Transverse colon (tissue), 4 donors: ENCODE results near the gene CACNG5. TPM values are rescaled to one million over a fixed set of nuclear protein-coding genes. Genes with fewer than 3 reads are reported as not detected.

ENCODE experiments used
- DNase-seq: peaks from one replicate; pipeline ENCODE4 v3.0.0-alpha.2; 2019
- H3K27ac ChIP-seq, 4 donors: fragments of 200-600 bp; sonication (generic); 2 replicates each; pipeline ENCODE4 v1.5.1; 2016 to 2018; ENCODE audit warnings: inconsistent platforms in 4 of 4
- H3K27me3 ChIP-seq: fragments of 200-600 bp; sonication (generic); 2 replicates; pipeline ENCODE4 v1.5.1; 2017; ENCODE audit warnings: inconsistent platforms
- H3K36me3 ChIP-seq, 4 donors: fragments of 200-600 bp; sonication (generic); 2 replicates each; pipeline ENCODE4 v1.5.1; 2017 to 2019; ENCODE audit warnings: inconsistent platforms in 4 of 4
- H3K4me1 ChIP-seq, 4 donors: fragments of 200-600 bp; sonication (generic); 2 replicates each; pipeline ENCODE4 v1.5.1; 2017 to 2020; ENCODE audit warnings: inconsistent platforms in 4 of 4
- H3K4me3 ChIP-seq, 4 donors: fragments of 200-600 bp; sonication (generic); 1 replicate in 1 of 4; 2 replicates in 3 of 4; pipeline versions ENCODE4 v1.5.1 to v1.6.1; 2017 to 2019; ENCODE audit warnings: inconsistent platforms in 4 of 4
- H3K9me3 ChIP-seq, 2 donors: fragments of 200-600 bp; sonication (generic); 2 replicates each; pipeline ENCODE4 v1.5.1; 2017 to 2019; ENCODE audit warnings: inconsistent platforms in 2 of 2
- CTCF ChIP-seq, 5 experiments: fragments of 200-600 bp in 3 of 5; fragments of 450-650 bp in 2 of 5; sonication (generic) in 3 of 5; IDR thresholded peaks; 1 replicate in 2 of 5; 2 replicates in 3 of 5; pipeline ENCODE4 v1.5.1; 2016 to 2017; ENCODE audit warnings: antibody characterized with exemption in 5 of 5, inconsistent platforms in 3 of 5, mild to moderate bottlenecking in 2 of 5, moderate library complexity in 1 of 5
- EP300 ChIP-seq: sonication (generic); formaldehyde crosslinking; IDR thresholded peaks from one replicate; pipeline ENCODE4 v1.6.1; 2017; ENCODE audit warnings: antibody characterized with exemption, low read depth
- POLR2A ChIP-seq: fragments of 450-650 bp; IDR thresholded peaks from one replicate; pipeline ENCODE4 v1.6.1; 2016; ENCODE audit warnings: antibody characterized with exemption, mild to moderate bottlenecking, moderate library complexity
- POLR2AphosphoS5 ChIP-seq, 3 donors: sonication (generic); formaldehyde crosslinking; IDR thresholded peaks; one replicate each; pipeline ENCODE4 v1.6.1; 2016; ENCODE audit warnings: antibody characterized with exemption in 3 of 3
- WGBS, 2 donors: methylation state at CpG; one replicate each; pipeline ENCODE4 v1.1.5; 2018; ENCODE audit warnings: low coverage in 1 of 2; 5-methylcytosine and 5-hydroxymethylcytosine counted together
- in situ Hi-C, 4 donors: fragments of 200-750 bp; cut with MboI; loops; one replicate each; pipeline versions ENCODE4 v1.15.0 to v1.15.1; 2017; ENCODE audit warnings: low sequenced_read_pairs in 3 of 4, low pct_ligation_motif_present in 1 of 4, low pct_unique_long_range_greater_than_20kb in 1 of 4
- intact Hi-C: fragments of 100-400 bp; cut with DNase I; formaldehyde crosslinking; loops from one replicate; pipeline ENCODE4 v1.15.1; 2023; ENCODE audit warnings: low total_unique reads
- total RNA-seq, 4 donors: library from RNA; depleted of rRNA; stranded (reverse); fragments of >200 nt; gene quantifications; one replicate each; pipeline ENCODE4 v1.1.0, GENCODE V29; 2016

CACNG5 gene
- under 1 TPM in 1 of 4 donors, not detected in 3; 0.32 TPM for total RNA-seq

- Histone ChIP-seq H3K9me3 (no peaks in the 10 kb centered on the region), H3K27ac (no peak within 1 kb of the TSS), H3K4me1 (no peaks in the 10 kb centered on the region), H3K4me3 (no peak within 1 kb of the TSS), H3K36me3 (no peaks in the 10 kb centered on the region), H3K27me3 (peaks cover 61% of the 10 kb centered on the region)
- WGBS, 2 donors = 18% methylated on average over 47 of the region's 57 CpGs; no CpG with 5 or more reads in 1 of the 2 donors
- intact Hi-C loops = no loop called here
- in situ Hi-C loops = no loop called here
- DNase-seq = no peak
- TF ChIP-seq POLR2A (no peak), CTCF (IDR thresholded peaks at IDR 0.05) (no peak), POLR2AphosphoS5 (IDR thresholded peaks at IDR 0.05) (no peak), EP300 (no peak)
These were observed at the start of gene CACNG5 for GRCh38 chr17:66834919-66835454. Gene CACNG5 (plus strand): TSS chr17:66835117. CDS start chr17:66877333, 42,216 bp downstream.

- no peak for DNase-seq
- intact Hi-C loops (no loop called here), in situ Hi-C loops (no loop called here)
- H3K4me1 ChIP-seq = no peaks in the 10 kb centered on the region
- TF ChIP-seq EP300 = no peak
- no peak for TF ChIP-seq POLR2A
- TF ChIP-seq CTCF (IDR thresholded peaks at IDR 0.05) = no peak
- no peak for TF ChIP-seq POLR2AphosphoS5 (IDR thresholded peaks at IDR 0.05)
- H3K27me3 ChIP-seq = no peaks in the 10 kb centered on the region
- WGBS, 2 donors = 89% methylated on average over 10 of the region's 10 CpGs; no CpG with 5 or more reads in 1 of the 2 donors
- H3K9me3 ChIP-seq = no peaks in the 10 kb centered on the region
- no peak overlapping the region for H3K4me3 ChIP-seq
- H3K27ac ChIP-seq = no peak overlapping the region
- H3K36me3 ChIP-seq = peaks cover 0 to 10% (median 0%) of the 10 kb centered on the region in 4 donors
These were observed 48.8 kb upstream of the CACNG5 start for GRCh38 chr17:66786107-66786506.

DNA sequence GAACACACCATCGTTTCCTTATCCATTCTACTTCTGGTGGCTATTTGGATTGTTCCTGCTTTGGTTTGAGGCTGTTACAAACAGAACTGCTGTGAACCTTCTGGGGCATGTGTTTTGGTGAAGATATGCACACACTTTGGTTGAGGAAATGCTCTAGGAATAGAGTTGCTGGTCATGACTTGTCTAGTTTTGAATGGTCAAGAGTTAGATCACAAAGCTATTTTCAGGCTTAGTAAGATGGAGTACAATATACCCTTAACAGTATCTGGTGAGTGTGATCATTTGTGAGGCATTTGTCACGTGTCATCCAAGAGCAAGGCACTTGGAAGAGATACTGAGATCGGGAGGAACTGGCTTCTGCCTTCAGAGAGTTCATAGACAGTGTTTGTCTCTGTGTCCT, 47.0 kb upstream of the CACNG5 start:
- WGBS, 2 donors = 72 to 75% methylated on average over 1 to 3 of the region's 3 CpGs
- H3K36me3 ChIP-seq = peaks cover 0 to 10% (median 0%) of the 10 kb centered on the region in 4 donors
- no peak overlapping the region for H3K4me3 ChIP-seq
- no peaks in the 10 kb centered on the region for H3K4me1 ChIP-seq
- H3K27me3 ChIP-seq = no peaks in the 10 kb centered on the region
- in situ Hi-C loops = no loop called here
- TF ChIP-seq CTCF (IDR thresholded peaks at IDR 0.05) (no peak), POLR2AphosphoS5 (IDR thresholded peaks at IDR 0.05) (no peak), POLR2A (no peak), EP300 (no peak)
- H3K27ac ChIP-seq = no peak overlapping the region
- intact Hi-C loops = no loop called here
- DNase-seq = no peak
- H3K9me3 ChIP-seq = no peaks in the 10 kb centered on the region

DNA sequence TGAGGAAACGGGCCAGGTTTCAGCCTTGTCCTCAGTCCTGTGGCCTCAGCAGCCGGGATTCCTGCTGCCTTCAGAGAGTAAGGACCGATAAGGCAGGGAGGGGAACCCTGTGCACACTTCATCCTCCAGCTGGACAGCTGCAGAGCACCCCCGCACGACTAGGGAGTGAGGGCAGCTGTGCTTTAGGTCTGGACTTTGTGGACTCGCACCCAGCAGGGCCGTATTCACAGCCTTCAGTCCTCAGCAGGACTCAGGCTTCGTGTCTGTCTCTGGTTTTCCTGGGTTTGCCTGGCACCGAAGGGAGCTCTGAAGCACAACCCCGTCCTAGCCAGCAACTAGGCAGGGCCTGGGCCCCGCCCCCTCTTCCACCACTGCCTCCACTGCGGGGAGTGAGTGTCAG, 45.8 kb upstream of the CACNG5 start:
- no peaks in the 10 kb centered on the region for H3K27me3 ChIP-seq
- peaks cover 0 to 10% (median 0%) of the 10 kb centered on the region in 4 donors for H3K36me3 ChIP-seq
- TF ChIP-seq POLR2AphosphoS5 (IDR thresholded peaks at IDR 0.05) = no peak
- intact Hi-C loops = no loop called here
- in situ Hi-C loops = no loop called here
- H3K9me3 ChIP-seq = no peaks in the 10 kb centered on the region
- no peak overlapping the region for H3K4me3 ChIP-seq
- H3K4me1 ChIP-seq = no peaks in the 10 kb centered on the region
- H3K27ac ChIP-seq = no peak overlapping the region
- DNase-seq = no peak
- WGBS, 2 donors = 87 to 88% methylated on average over 3 to 12 of the region's 12 CpGs

DNA sequence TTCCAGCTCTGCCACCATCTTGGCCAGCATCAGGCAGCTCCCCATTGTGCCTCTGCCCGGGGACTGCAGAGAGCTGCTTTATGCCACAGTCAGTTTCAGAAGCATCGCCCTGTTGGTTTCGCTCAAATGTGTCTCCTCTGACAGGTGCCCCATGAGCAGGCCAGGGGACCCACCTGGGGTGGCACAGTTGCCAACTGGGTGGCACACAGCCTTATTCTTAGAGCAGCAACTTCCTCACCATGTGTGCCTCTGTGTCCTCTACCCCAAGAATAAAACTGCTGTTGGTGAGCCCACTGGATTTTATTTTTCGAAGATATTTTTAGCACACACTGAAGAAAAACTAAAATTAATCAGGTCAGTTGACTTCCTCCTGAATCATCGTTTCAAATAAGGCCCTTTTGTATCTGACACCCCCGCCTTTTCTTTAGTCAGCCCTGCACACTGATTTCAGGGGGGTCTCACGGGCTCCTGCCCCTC, 44.9 kb upstream of the CACNG5 start:
- H3K4me3 ChIP-seq = no peak overlapping the region
- DNase-seq = no peak
- no peak for TF ChIP-seq CTCF (IDR thresholded peaks at IDR 0.05)
- no peak for TF ChIP-seq POLR2A
- no peak for TF ChIP-seq POLR2AphosphoS5 (IDR thresholded peaks at IDR 0.05)
- TF ChIP-seq EP300 = no peak
- intact Hi-C loops = no loop called here
- in situ Hi-C loops = no loop called here
- WGBS, 2 donors = 65 to 73% methylated on average over 4 to 7 of the region's 7 CpGs
- no peaks in the 10 kb centered on the region for H3K4me1 ChIP-seq
- H3K27me3 ChIP-seq = no peaks in the 10 kb centered on the region
- no peaks in the 10 kb centered on the region for H3K9me3 ChIP-seq
- H3K36me3 ChIP-seq = peaks cover 0 to 10% (median 0%) of the 10 kb centered on the region in 4 donors
- H3K27ac ChIP-seq = no peak overlapping the region
